SK-N-MC (cell line): ENCODE results near the gene UQCRFS1.

ENCODE experiments used
- EZH2 ChIP-seq: fragments of 200-600 bp; sonication (generic); IDR thresholded peaks from one replicate; pipeline ENCODE4 v1.6.1; 2017; ENCODE audit warnings: antibody characterized with exemption
- FOXP2 ChIP-seq: optimal IDR thresholded peaks from 2 replicates; pipeline ENCODE3; 2011; ENCODE audit warnings: mild to moderate bottlenecking, moderate library complexity; ENCODE audit not compliant: insufficient read depth; ENCODE audit errors: extremely low read length, control extremely low read depth
- POLR2AphosphoS5 ChIP-seq: IDR thresholded peaks from 2 replicates; pipeline ENCODE4 v1.6.1; 2012; ENCODE audit warnings: mild to moderate bottlenecking, low read depth, low read length, borderline replicate concordance

DNA sequence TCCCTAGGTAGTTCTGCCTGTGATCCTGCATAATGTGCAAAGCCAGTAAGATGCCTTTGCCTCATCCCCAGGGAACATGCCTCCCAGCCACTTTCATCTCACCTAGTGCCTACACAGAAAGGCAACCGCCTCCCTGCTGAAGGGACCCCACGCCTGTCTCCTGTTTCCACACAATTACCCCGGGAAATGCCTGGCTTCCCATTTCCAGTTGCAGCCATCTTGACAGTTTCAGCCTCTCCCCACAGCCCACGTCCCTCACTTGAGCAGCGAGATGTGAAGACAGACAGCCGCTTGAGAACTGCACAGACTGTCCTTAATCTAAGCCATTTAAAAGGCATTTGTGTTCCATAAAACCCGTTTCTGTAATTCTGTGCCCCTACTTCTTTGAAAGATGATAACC, 4.7 kb upstream of the UQCRFS1 start:
- TF ChIP-seq EZH2 (no peak), POLR2AphosphoS5 (no peak), FOXP2 (no peak)
